Naive thymus-derived CD4-positive, alpha-beta T cell (primary cell): Measurements from ENCODE around the gene CAD. TPM values are rescaled to one million over a fixed set of nuclear protein-coding genes. Genes with fewer than 3 reads are reported as not detected.
A peak's percentile ranks its signal among the peaks of the same experiment; 100 is the strongest.

Source experiments
- ATAC-seq: fragments of 150-1000 bp; cut with Tn5 transposase; 2 replicates; pipeline ENCODE4 v1.10.0; 2021; ENCODE audit warnings: mild to moderate bottlenecking, moderate library complexity
- CTCF ChIA-PET: fragments of 350-600 bp; sonication (Branson Sonifier 250); formaldehyde crosslinking; loops from one replicate; lab custom pipeline; 2021; ENCODE audit warnings: antibody characterized with exemption; lab: Charles Lee
- POLR2A ChIA-PET: fragments of 350-600 bp; sonication (Branson Sonifier 250); formaldehyde crosslinking; loops from one replicate; lab custom pipeline; 2021; ENCODE audit warnings: antibody characterized with exemption, inconsistent platforms; lab: Charles Lee
- DNase-seq, 9 donors: peaks; one replicate each; pipeline versions ENCODE4 v3.0.0 to v3.0.0-alpha.2; 2020 to 2022; ENCODE audit warnings: mixed read lengths in 1 of 9
- H3K27ac ChIP-seq: one replicate; pipeline ENCODE4 v1.7.0; 2013; ENCODE audit warnings: mild to moderate bottlenecking, low read depth, low read length, moderate library complexity
- H3K27me3 ChIP-seq, 2 donors: one replicate each; pipeline ENCODE4 v1.7.0; 2013; ENCODE audit warnings: low read length in 2 of 2, mild to moderate bottlenecking in 2 of 2, moderate library complexity in 2 of 2; ENCODE audit not compliant: control insufficient read depth in 2 of 2, insufficient read depth in 2 of 2
- H3K36me3 ChIP-seq, 3 experiments: 1 replicate in 2 of 3; 2 replicates in 1 of 3; pipeline ENCODE4 v1.7.0; 2013; ENCODE audit warnings: low read length in 3 of 3, mild to moderate bottlenecking in 3 of 3, moderate library complexity in 1 of 3; ENCODE audit not compliant: insufficient read depth in 3 of 3, control insufficient read depth in 2 of 3
- H3K4me1 ChIP-seq, 2 donors: one replicate each; pipeline ENCODE4 v1.7.0; 2013; ENCODE audit warnings: low read length in 2 of 2, mild to moderate bottlenecking in 2 of 2, moderate library complexity in 1 of 2; ENCODE audit not compliant: control insufficient read depth in 2 of 2, insufficient read depth in 2 of 2
- H3K4me3 ChIP-seq: 2 replicates; pipeline ENCODE4 v1.7.0; 2013; ENCODE audit warnings: mild to moderate bottlenecking, low read length
- H3K9me3 ChIP-seq, 3 experiments: 1 replicate in 2 of 3; 2 replicates in 1 of 3; pipeline ENCODE4 v1.7.0; 2013; ENCODE audit warnings: low read length in 3 of 3; ENCODE audit not compliant: control insufficient read depth in 2 of 3
- H3K27ac Mint-ChIP-seq, 9 donors: one replicate each; pipeline ENCODE4 v1.8.0; 2020 to 2022; ENCODE audit warnings: mixed read lengths in 9 of 9, mild to moderate bottlenecking in 8 of 9, moderate library complexity in 5 of 9, inconsistent platforms in 2 of 9
- H3K27me3 Mint-ChIP-seq, 5 donors: one replicate each; pipeline ENCODE4 v1.8.0; 2021 to 2022; ENCODE audit warnings: mixed read lengths in 5 of 5, mild to moderate bottlenecking in 1 of 5
- H3K36me3 Mint-ChIP-seq, 5 donors: one replicate each; pipeline ENCODE4 v1.8.0; 2020 to 2022; ENCODE audit warnings: mixed read lengths in 5 of 5, mild to moderate bottlenecking in 3 of 5, inconsistent platforms in 1 of 5
- H3K4me1 Mint-ChIP-seq, 7 donors: one replicate each; pipeline ENCODE4 v1.8.0; 2020 to 2022; ENCODE audit warnings: mixed read lengths in 7 of 7, mild to moderate bottlenecking in 3 of 7, inconsistent platforms in 1 of 7
- H3K4me3 Mint-ChIP-seq, 10 donors: one replicate each; pipeline ENCODE4 v1.8.0; 2020 to 2022; ENCODE audit warnings: mild to moderate bottlenecking in 10 of 10, mixed read lengths in 10 of 10, moderate library complexity in 6 of 10, inconsistent platforms in 2 of 10
- H3K9me3 Mint-ChIP-seq, 11 donors: one replicate each; pipeline ENCODE4 v1.8.0; 2020 to 2022; ENCODE audit warnings: mixed read lengths in 11 of 11, mild to moderate bottlenecking in 4 of 11, inconsistent platforms in 1 of 11, moderate library complexity in 1 of 11
- intact Hi-C, 2 donors: fragments of 100-400 bp; cut with micrococcal nuclease; formaldehyde crosslinking; loops; one replicate each; pipeline ENCODE4 v1.15.1; 2023
- polyA plus RNA-seq, 2 donors: library from polyadenylated mRNA; unstranded; fragments of 300-500 nt; fragmentation: Illumina TruSeq; gene quantifications; one replicate each; pipeline ENCODE4 v1.2.3, GENCODE V29; 2021
- total RNA-seq, 6 experiments: library from RNA in 5 of 6; stranded (reverse) in 5 of 6; gene quantifications; 1 replicate in 5 of 6; 2 replicates in 1 of 6; pipeline ENCODE4 v1.2.3 and lab custom pipeline; 2021 to 2026

Gene CAD
- total and polyA plus RNA-seq, 7 experiments from 2014 or later, result 19.6 to 65.7 (median 35.7) TPM

DNA sequence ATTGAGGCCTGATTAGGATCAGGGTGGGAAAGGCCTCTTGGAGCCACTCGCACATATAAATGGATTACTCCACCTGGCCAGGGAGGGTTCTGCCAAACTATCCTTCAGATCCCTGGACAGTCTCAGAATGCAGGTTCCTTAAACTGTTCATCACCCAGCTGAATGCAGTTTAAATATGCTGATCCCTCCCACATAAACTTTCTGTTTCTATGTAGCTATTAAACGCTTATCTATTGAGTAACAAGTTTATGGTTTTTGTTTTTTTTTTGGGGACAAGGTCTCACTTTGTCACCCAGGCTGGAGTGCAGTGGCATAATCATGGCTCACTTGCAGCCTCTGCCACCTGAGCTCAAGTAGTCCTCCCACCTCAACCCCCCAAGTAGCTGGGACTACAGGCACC lies 1.9 kb downstream of the CAD start:
- Histone ChIP-seq H3K36me3 (peaks cover 5 to 31% (median 13%) of the 10 kb centered on the region in 3 experiments), H3K4me3 (no peak overlapping the region), H3K9me3 (no peaks in the 10 kb centered on the region), H3K4me1 (peaks cover 10 to 15% of the 10 kb centered on the region in 2 donors), H3K27me3 (no peaks in the 10 kb centered on the region), H3K27ac (no peak overlapping the region)
- DNase-seq, result no peak
- Mint-ChIP-seq H3K36me3 (peaks cover 0 to 38% (median 22%) of the 10 kb centered on the region in 5 donors), H3K27ac (peak overlapping the region in 2 of 9 donors; percentile 43 to 88), H3K9me3 (peaks cover 0 to 1% (median 0%) of the 10 kb centered on the region in 11 donors), H3K4me3 (peak overlapping the region in 3 of 10 donors; percentile 90 to 95 (median 94)), H3K4me1 (peaks cover 20 to 37% (median 31%) of the 10 kb centered on the region in 7 donors), H3K27me3 (no peaks in the 10 kb centered on the region)
- POLR2A ChIA-PET, result interaction anchor here (1.0 kb wide), 1 partner anchor 148 kb away, joined by 3 read pairs; the partner anchor contains the start of gene OST4
- intact Hi-C loops, result loop anchor here (5.0 to 10.0 kb wide), 6 partner anchors 153 to 872 kb away; partner anchors contain the start of genes ADGRF3 (in 1 of the 2), BABAM2 (in 1 of the 2), CENPA (in 1 of the 2) and EIF2B4 (in 1 of the 2)
- CTCF ChIA-PET, result no interaction called here
- ATAC-seq, result no peak

DNA sequence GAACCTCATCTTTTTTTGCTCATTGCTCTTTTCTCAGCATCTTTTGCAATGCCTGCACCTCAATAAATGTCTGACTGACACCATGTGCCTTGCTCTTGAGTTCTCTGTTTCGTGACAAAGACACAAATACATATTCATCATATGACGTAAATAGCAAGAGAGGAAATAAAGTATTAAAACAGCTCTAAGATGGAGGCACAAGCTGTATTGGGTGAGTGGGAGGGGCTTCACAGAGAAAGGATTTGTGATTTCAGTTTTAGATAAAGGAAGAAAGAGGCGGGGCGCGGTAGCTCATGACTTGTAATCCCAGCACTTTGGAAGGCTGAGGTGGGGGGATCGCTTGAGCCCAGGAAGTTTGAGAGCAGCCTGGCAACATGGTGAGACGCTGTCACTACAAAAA lies 2.9 kb downstream of the CAD start:
- Histone ChIP-seq H3K36me3 (peaks cover 13 to 41% (median 20%) of the 10 kb centered on the region in 3 experiments), H3K4me3 (no peak overlapping the region), H3K4me1 (peaks cover 10 to 15% of the 10 kb centered on the region in 2 donors), H3K27me3 (no peaks in the 10 kb centered on the region), H3K27ac (no peak overlapping the region), H3K9me3 (no peaks in the 10 kb centered on the region)
- ATAC-seq (no peak), DNase-seq (no peak)
- Mint-ChIP-seq H3K27me3 (no peaks in the 10 kb centered on the region), H3K36me3 (peaks cover 7 to 48% (median 26%) of the 10 kb centered on the region in 5 donors), H3K4me1 (peaks cover 20 to 35% (median 31%) of the 10 kb centered on the region in 7 donors), H3K4me3 (no peak overlapping the region), H3K27ac (no peak overlapping the region), H3K9me3 (peaks cover 0 to 1% (median 0%) of the 10 kb centered on the region in 11 donors)
- intact Hi-C loops, result no loop called here
- CTCF ChIA-PET, result no interaction called here
- POLR2A ChIA-PET, result interaction anchor here (1.0 kb wide), 2 partner anchors 11 to 149 kb away, joined by 3 read pairs; partner anchors contain the start of gene OST4

DNA sequence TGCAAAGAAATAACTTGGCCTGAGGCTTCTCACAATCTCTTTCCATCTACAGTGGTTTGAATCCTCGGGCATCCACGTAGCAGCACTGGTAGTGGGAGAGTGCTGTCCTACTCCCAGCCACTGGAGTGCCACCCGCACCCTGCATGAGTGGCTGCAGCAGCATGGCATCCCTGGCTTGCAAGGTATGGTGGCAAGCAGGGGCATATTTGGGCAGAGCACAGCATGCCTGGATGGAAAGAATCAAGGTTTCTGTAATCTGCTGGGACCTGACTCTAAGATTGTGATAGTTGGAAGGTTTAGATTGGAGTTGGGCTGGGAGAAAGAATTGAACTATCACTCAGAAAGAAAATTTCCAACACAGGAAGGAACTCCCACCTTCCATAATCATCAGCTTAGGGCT lies 4.0 kb downstream of the CAD start:
- Histone ChIP-seq H3K27me3 (no peaks in the 10 kb centered on the region), H3K36me3 (peaks cover 14 to 48% (median 20%) of the 10 kb centered on the region in 3 experiments), H3K4me3 (no peak overlapping the region), H3K4me1 (peaks cover 10 to 15% of the 10 kb centered on the region in 2 donors), H3K27ac (no peak overlapping the region), H3K9me3 (no peaks in the 10 kb centered on the region)
- H3K4me1 Mint-ChIP-seq, result peaks cover 20 to 31% (median 29%) of the 10 kb centered on the region in 7 donors
- peak overlapping the region in 1 of 9 donors; percentile 31 for H3K27ac Mint-ChIP-seq
- intact Hi-C loops, result no loop called here
- peaks cover 7 to 50% (median 27%) of the 10 kb centered on the region in 5 donors for H3K36me3 Mint-ChIP-seq
- DNase-seq, result no peak
- CTCF ChIA-PET, result no interaction called here
- no peak overlapping the region for H3K4me3 Mint-ChIP-seq
- H3K9me3 Mint-ChIP-seq, result peaks cover 0 to 1% (median 0%) of the 10 kb centered on the region in 11 donors
- H3K27me3 Mint-ChIP-seq, result no peaks in the 10 kb centered on the region
- POLR2A ChIA-PET, result no interaction called here
- no peak for ATAC-seq

- peaks cover 18 to 61% (median 20%) of the 10 kb centered on the region in 3 experiments for H3K36me3 ChIP-seq
- DNase-seq (no peak), ATAC-seq (no peak)
- Mint-ChIP-seq H3K36me3 (peaks cover 7 to 58% (median 34%) of the 10 kb centered on the region in 5 donors), H3K4me1 (peaks cover 13 to 21% (median 17%) of the 10 kb centered on the region in 7 donors), H3K4me3 (no peak overlapping the region), H3K27ac (no peak overlapping the region), H3K9me3 (peaks cover 0 to 1% (median 0%) of the 10 kb centered on the region in 11 donors), H3K27me3 (no peaks in the 10 kb centered on the region)
- no peaks in the 10 kb centered on the region for H3K27me3 ChIP-seq
- ChIA-PET POLR2A (interaction anchor here (0.8 kb wide), 1 partner anchor 11 kb away, joined by 3 read pairs; no protein-coding TSS in a partner anchor), CTCF (no interaction called here)
- no peaks in the 10 kb centered on the region for H3K9me3 ChIP-seq
- intact Hi-C loops, result no loop called here
- peaks cover 7 to 10% of the 10 kb centered on the region in 2 donors for H3K4me1 ChIP-seq
- H3K4me3 ChIP-seq, result no peak overlapping the region
- H3K27ac ChIP-seq, result no peak overlapping the region
Observed at GRCh38 chr2:27222407-27222806, 5.2 kb downstream of the CAD start.

DNA sequence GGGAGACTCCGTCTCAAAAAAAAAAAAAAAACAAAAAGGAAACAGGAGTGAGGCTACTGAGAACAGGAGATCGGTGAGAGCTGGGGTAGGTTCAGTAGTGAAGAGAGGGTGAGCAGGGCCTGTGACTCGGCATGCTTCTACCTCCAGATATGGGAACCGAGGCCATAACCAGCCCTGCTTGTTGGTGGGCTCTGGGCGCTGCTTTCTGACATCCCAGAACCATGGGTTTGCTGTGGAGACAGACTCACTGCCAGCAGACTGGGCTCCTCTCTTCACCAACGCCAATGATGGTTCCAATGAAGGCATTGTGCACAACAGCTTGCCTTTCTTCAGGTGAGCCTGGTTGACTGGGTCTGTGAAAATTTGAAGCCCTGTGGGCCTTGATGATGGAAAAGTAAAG lies 6.2 kb downstream of the CAD start:
- H3K27ac ChIP-seq, result no peak overlapping the region
- POLR2A ChIA-PET, result interaction anchor here (0.9 kb wide), 1 partner anchor 10 kb away, joined by 5 read pairs; no protein-coding TSS in a partner anchor
- Mint-ChIP-seq H3K27ac (no peak overlapping the region), H3K4me1 (peaks cover 4 to 11% (median 9%) of the 10 kb centered on the region in 7 donors), H3K9me3 (no peaks in the 10 kb centered on the region), H3K36me3 (peaks cover 7 to 67% (median 31%) of the 10 kb centered on the region in 5 donors), H3K4me3 (no peak overlapping the region), H3K27me3 (no peaks in the 10 kb centered on the region)
- no peak overlapping the region for H3K4me3 ChIP-seq
- ATAC-seq (no peak), DNase-seq (no peak)
- H3K4me1 ChIP-seq, result peaks cover 1 to 2% of the 10 kb centered on the region in 2 donors
- intact Hi-C loops, result no loop called here
- CTCF ChIA-PET, result no interaction called here
- no peaks in the 10 kb centered on the region for H3K9me3 ChIP-seq
- H3K27me3 ChIP-seq, result no peaks in the 10 kb centered on the region
- H3K36me3 ChIP-seq, result peaks cover 18 to 71% (median 20%) of the 10 kb centered on the region in 3 experiments

GRCh38 chr2:27225526-27225925 lies 8.4 kb downstream of the CAD start:
- H3K27ac Mint-ChIP-seq, result peak overlapping the region in 1 of 9 donors; percentile 30
- H3K9me3 Mint-ChIP-seq, result no peaks in the 10 kb centered on the region
- Histone ChIP-seq H3K27ac (no peak overlapping the region), H3K9me3 (no peaks in the 10 kb centered on the region), H3K4me1 (no peaks in the 10 kb centered on the region), H3K27me3 (no peaks in the 10 kb centered on the region), H3K36me3 (peaks cover 18 to 88% (median 20%) of the 10 kb centered on the region in 3 experiments), H3K4me3 (no peak overlapping the region)
- peaks cover 0 to 6% (median 0%) of the 10 kb centered on the region in 7 donors for H3K4me1 Mint-ChIP-seq
- no peak overlapping the region for H3K4me3 Mint-ChIP-seq
- DNase-seq (no peak), ATAC-seq (no peak)
- CTCF ChIA-PET, result no interaction called here
- POLR2A ChIA-PET, result interaction anchor here (2.0 kb wide), 1 partner anchor 12 kb away, joined by 6 read pairs; no protein-coding TSS in a partner anchor
- no peaks in the 10 kb centered on the region for H3K27me3 Mint-ChIP-seq
- intact Hi-C loops, result no loop called here
- H3K36me3 Mint-ChIP-seq, result peaks cover 7 to 62% (median 27%) of the 10 kb centered on the region in 5 donors
